ENCODE data around the gene SLC35F6.
A peak's percentile ranks its signal among the peaks of the same experiment; 100 is the strongest.
"Not testable (repeated sequence)": the region's sequence is repeated elsewhere in the genome, so short reads cannot be mapped to it uniquely, and the experiment has no call there.

The SLC35F6 gene

DNA sequence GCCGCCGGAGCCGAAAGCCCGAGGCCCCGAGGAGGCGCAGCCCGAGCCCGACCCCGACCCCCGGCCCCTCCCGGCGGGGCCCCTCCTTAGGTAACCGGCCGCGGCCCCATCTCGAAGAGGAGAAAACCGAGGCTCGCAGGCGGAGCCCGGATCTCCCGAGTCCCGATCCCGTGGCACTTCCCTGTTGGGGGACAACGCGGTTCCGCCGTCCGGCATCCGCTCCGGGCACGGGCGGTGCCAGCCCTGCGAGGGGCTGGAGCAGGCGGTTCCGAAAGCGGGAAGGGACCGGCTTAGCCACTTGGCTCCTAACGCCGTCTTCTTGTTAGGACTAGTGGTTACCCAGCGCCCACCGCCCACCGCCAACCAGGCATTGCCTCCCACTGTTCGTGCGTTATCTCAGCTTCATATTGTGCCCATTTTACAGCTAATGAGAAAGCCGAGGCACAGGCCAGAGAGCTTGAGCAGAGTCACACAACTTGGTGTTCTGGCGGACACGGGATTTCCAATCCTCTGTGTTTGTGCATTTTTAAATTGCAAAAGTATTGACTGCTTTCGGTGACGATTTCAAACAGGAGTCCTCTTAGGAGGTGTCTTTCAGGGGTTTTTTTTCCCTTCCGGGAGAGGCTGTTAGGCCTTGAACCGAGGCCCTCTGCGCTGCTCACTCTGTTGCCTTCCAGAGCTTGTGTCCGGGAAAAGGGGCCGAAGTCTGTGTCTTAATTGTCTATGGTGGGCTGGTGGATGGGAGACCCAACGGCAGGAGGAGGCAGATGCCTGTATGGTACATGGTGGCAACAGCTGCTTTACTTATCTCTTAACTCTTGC lies 22.3 kb downstream of the SLC35F6 start:
- Histone ChIP-seq H3K9me3 (ENCODE audit: control insufficient read depth, insufficient read depth, low read length) (no peaks in the 10 kb centered on the region), H3K36me3 (ENCODE audit: control insufficient read depth, insufficient read depth, low read length) (no peaks in the 10 kb centered on the region; the same call in 1 of the 2 replicates), H3K4me1 (ENCODE audit: control insufficient read depth, insufficient read depth, low read length) (no peaks in the 10 kb centered on the region), H3K27me3 (ENCODE audit: control insufficient read depth, insufficient read depth, low read length) (no peaks in the 10 kb centered on the region), H3K27ac (ENCODE audit: low read length) (no peak overlapping the region), H3K4me3 (ENCODE audit: low read length) (peak overlapping the region; percentile 75)
- DNase-seq (ENCODE audit: low read depth, low spot score): no peak
- no CpG with 5 or more reads among the region's 55 CpGs for WGBS (ENCODE audit: insufficient coverage, insufficient read length)

DNA sequence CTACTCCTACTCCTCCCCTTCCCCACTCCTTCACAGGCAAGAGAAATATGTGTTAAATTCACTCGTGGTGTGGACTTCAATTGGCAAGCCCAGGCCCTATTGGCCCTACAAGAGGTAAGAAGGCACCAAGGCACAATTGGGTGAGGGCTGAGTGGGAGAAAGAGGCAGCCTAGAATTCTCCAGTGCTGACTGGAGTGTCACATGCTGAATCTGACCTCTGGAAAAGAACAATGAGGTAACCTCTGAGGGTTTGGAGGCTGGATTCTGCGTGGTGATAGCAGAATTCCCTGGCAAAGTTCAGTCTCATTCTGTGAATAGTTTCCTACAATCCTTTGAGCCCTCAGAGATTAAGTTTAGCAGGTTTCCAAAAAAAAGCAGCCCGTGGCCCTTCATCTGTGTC lies 28.6 kb downstream of the SLC35F6 start:
- H3K27me3 ChIP-seq (ENCODE audit: control insufficient read depth, insufficient read depth, low read length): no peaks in the 10 kb centered on the region
- H3K4me1 ChIP-seq (ENCODE audit: control insufficient read depth, insufficient read depth, low read length): no peaks in the 10 kb centered on the region
- H3K27ac ChIP-seq (ENCODE audit: low read length): no peak overlapping the region
- no CpG with 5 or more reads among the region's 3 CpGs for WGBS (ENCODE audit: insufficient coverage, insufficient read length)
- H3K36me3 ChIP-seq (ENCODE audit: control insufficient read depth, insufficient read depth, low read length): no peaks in the 10 kb centered on the region; the same call in 1 of the 2 replicates
- DNase-seq (ENCODE audit: low read depth, low spot score): no peak
- no peaks in the 10 kb centered on the region for H3K9me3 ChIP-seq (ENCODE audit: control insufficient read depth, insufficient read depth, low read length)
- no peak overlapping the region for H3K4me3 ChIP-seq (ENCODE audit: low read length)

- no CpG with 5 or more reads among the region's 3 CpGs for WGBS (ENCODE audit: insufficient coverage, insufficient read length)
- Histone ChIP-seq H3K9me3 (ENCODE audit: control insufficient read depth, insufficient read depth, low read length) (no peaks in the 10 kb centered on the region), H3K36me3 (ENCODE audit: control insufficient read depth, insufficient read depth, low read length) (no peaks in the 10 kb centered on the region; the same call in 1 of the 2 replicates), H3K4me1 (ENCODE audit: control insufficient read depth, insufficient read depth, low read length) (no peaks in the 10 kb centered on the region), H3K27ac (ENCODE audit: low read length) (no peak overlapping the region), H3K4me3 (ENCODE audit: low read length) (no peak overlapping the region), H3K27me3 (ENCODE audit: control insufficient read depth, insufficient read depth, low read length) (no peaks in the 10 kb centered on the region)
- DNase-seq (ENCODE audit: low read depth, low spot score): no peak
Observed at GRCh38 chr2:26793518-26793917, 29.4 kb downstream of the SLC35F6 start.

GRCh38 chr2:26795135-26795534 lies 31.1 kb downstream of the SLC35F6 start:
- not testable (repeated sequence) for H3K4me3 ChIP-seq (ENCODE audit: low read length); DNase-seq (ENCODE audit: low read depth, low spot score); H3K9me3 ChIP-seq (ENCODE audit: control insufficient read depth, insufficient read depth, low read length); H3K4me1 ChIP-seq (ENCODE audit: control insufficient read depth, insufficient read depth, low read length); H3K36me3 ChIP-seq (ENCODE audit: control insufficient read depth, insufficient read depth, low read length); H3K27me3 ChIP-seq (ENCODE audit: control insufficient read depth, insufficient read depth, low read length); H3K27ac ChIP-seq (ENCODE audit: low read length)
- WGBS (ENCODE audit: insufficient coverage, insufficient read length): no CpG with 5 or more reads among the region's 17 CpGs

GRCh38 chr2:26801328-26801727 lies 37.2 kb downstream of the SLC35F6 start:
- Histone ChIP-seq H3K4me1 (ENCODE audit: control insufficient read depth, insufficient read depth, low read length) (no peaks in the 10 kb centered on the region), H3K4me3 (ENCODE audit: low read length) (no peak overlapping the region), H3K27me3 (ENCODE audit: control insufficient read depth, insufficient read depth, low read length) (no peaks in the 10 kb centered on the region), H3K27ac (ENCODE audit: low read length) (no peak overlapping the region), H3K9me3 (ENCODE audit: control insufficient read depth, insufficient read depth, low read length) (no peaks in the 10 kb centered on the region), H3K36me3 (ENCODE audit: control insufficient read depth, insufficient read depth, low read length) (no peaks in the 10 kb centered on the region; the same call in 1 of the 2 replicates)
- no CpG with 5 or more reads among the region's 4 CpGs for WGBS (ENCODE audit: insufficient coverage, insufficient read length)
- DNase-seq (ENCODE audit: low read depth, low spot score): no peak

DNA sequence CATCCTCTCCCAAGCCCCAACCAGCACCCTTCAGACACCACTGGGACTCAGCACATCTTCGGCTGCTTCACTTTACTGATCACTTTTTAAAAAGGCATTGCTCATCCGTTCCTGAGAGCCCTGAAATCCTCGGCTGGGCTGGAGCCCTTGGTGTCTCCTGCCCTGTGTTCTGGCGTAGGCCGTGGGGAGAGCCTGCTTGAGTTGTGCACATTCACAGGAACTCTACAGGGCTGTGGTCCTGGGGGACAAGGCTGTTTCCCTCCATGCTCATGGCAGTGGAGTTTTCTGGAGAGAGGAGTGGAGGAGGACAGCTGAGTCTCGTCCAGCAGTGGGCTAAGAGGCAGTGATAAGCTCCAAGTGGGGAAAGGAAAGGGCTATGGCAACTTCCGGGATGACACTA lies 37.7 kb downstream of the SLC35F6 start:
- DNase-seq (ENCODE audit: low read depth, low spot score): no peak
- Histone ChIP-seq H3K4me3 (ENCODE audit: low read length) (no peak overlapping the region), H3K9me3 (ENCODE audit: control insufficient read depth, insufficient read depth, low read length) (no peaks in the 10 kb centered on the region), H3K36me3 (ENCODE audit: control insufficient read depth, insufficient read depth, low read length) (no peaks in the 10 kb centered on the region), H3K4me1 (ENCODE audit: control insufficient read depth, insufficient read depth, low read length) (no peaks in the 10 kb centered on the region), H3K27ac (ENCODE audit: low read length) (no peak overlapping the region), H3K27me3 (ENCODE audit: control insufficient read depth, insufficient read depth, low read length) (no peaks in the 10 kb centered on the region)
- no CpG with 5 or more reads among the region's 7 CpGs for WGBS (ENCODE audit: insufficient coverage, insufficient read length)

DNA sequence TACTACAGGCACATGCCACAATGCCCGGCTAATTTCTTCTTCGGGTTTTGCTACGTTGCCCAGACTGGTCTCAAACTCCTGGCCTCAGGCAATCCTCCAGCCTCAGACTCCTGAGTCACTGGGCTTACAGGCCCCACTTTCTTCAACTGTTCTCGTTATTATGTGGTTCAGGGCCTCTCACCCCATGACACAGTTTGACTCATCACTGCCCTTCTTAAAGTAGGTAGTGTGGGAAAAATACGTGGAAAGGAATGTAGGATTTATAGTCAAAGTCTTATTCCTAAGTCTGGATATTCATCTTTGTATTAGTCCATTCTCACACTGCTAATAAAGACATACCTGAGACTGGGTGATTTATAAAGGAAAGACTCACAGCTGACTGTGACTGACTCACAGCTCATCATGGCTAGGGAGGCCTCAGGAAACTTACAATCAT lies 41.2 kb downstream of the SLC35F6 start:
- Histone ChIP-seq H3K27me3 (ENCODE audit: control insufficient read depth, insufficient read depth, low read length) (no peaks in the 10 kb centered on the region), H3K36me3 (ENCODE audit: control insufficient read depth, insufficient read depth, low read length) (no peaks in the 10 kb centered on the region), H3K9me3 (ENCODE audit: control insufficient read depth, insufficient read depth, low read length) (no peaks in the 10 kb centered on the region), H3K4me3 (ENCODE audit: low read length) (no peak overlapping the region), H3K27ac (ENCODE audit: low read length) (no peak overlapping the region), H3K4me1 (ENCODE audit: control insufficient read depth, insufficient read depth, low read length) (no peaks in the 10 kb centered on the region)
- no CpG with 5 or more reads among the region's 5 CpGs for WGBS (ENCODE audit: insufficient coverage, insufficient read length)
- DNase-seq (ENCODE audit: low read depth, low spot score): no peak

DNA sequence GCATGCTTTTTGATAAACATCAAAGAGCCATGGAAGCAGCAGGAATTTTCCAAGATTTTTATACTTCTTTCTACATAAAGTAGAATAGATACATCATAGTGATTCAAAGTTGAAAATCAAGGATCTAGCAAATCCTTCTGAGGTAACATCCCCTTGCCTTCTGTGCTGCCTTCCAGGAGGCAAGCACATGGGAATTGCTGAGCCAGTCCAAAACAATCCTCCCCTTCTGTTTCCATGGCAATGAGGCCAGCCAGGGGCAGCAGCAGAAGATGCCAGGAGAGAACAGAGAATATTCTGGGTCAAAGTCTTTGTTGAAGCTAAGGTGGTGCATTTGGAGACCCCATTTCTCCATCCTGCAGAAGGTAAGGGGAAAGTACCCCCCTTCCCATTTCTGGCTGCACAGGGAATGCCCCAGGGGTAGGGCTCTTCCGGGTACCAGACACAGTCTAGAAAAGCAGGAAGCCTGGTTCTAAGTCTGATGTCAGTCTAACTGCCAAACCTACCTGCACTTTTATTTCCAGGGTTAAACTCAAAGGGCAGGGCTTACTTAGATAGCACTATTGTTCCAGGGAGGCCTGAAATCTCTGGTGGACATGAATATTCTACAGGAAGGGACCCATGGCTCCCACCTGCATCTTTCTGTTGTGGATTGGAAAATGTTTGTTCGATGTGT lies 43.8 kb downstream of the SLC35F6 start:
- Histone ChIP-seq H3K4me3 (ENCODE audit: low read length) (no peak overlapping the region), H3K9me3 (ENCODE audit: control insufficient read depth, insufficient read depth, low read length) (no peaks in the 10 kb centered on the region), H3K27ac (ENCODE audit: low read length) (no peak overlapping the region), H3K27me3 (ENCODE audit: control insufficient read depth, insufficient read depth, low read length) (no peaks in the 10 kb centered on the region), H3K4me1 (ENCODE audit: control insufficient read depth, insufficient read depth, low read length) (no peaks in the 10 kb centered on the region), H3K36me3 (ENCODE audit: control insufficient read depth, insufficient read depth, low read length) (no peaks in the 10 kb centered on the region)
- DNase-seq (ENCODE audit: low read depth, low spot score): no peak
- no CpG with 5 or more reads among the region's 2 CpGs for WGBS (ENCODE audit: insufficient coverage, insufficient read length)

DNA sequence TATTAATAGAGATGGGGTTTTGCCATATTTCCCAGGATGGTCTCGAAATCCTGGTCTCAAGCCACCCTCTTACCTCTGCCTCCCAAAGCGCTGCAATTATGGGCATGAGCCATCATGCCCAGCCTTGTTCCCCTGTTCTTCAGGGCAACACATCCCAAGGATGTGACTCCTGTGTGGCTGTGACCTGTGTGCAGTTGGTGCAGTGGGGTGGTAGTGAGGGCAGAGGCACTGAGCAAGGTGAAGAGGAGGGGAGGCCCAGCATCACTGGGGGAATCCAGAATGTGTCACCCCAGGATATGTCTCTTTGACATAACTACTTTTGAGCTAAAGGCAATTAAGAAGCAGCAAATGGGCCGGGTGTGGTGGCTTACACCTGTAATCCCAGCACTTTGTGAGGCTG lies 45.1 kb downstream of the SLC35F6 start:
- H3K4me3 ChIP-seq (ENCODE audit: low read length): no peak overlapping the region
- H3K27me3 ChIP-seq (ENCODE audit: control insufficient read depth, insufficient read depth, low read length): no peaks in the 10 kb centered on the region
- no peak for DNase-seq (ENCODE audit: low read depth, low spot score)
- no peaks in the 10 kb centered on the region for H3K4me1 ChIP-seq (ENCODE audit: control insufficient read depth, insufficient read depth, low read length)
- WGBS (ENCODE audit: insufficient coverage, insufficient read length): no CpG with 5 or more reads among the region's 3 CpGs
- no peak overlapping the region for H3K27ac ChIP-seq (ENCODE audit: low read length)
- no peaks in the 10 kb centered on the region for H3K36me3 ChIP-seq (ENCODE audit: control insufficient read depth, insufficient read depth, low read length)
- H3K9me3 ChIP-seq (ENCODE audit: control insufficient read depth, insufficient read depth, low read length): no peaks in the 10 kb centered on the region

GRCh38 chr2:26809876-26810577 lies 45.9 kb downstream of the SLC35F6 start:
- H3K4me3 ChIP-seq (ENCODE audit: low read length): no peak overlapping the region
- no peaks in the 10 kb centered on the region for H3K4me1 ChIP-seq (ENCODE audit: control insufficient read depth, insufficient read depth, low read length)
- H3K36me3 ChIP-seq (ENCODE audit: control insufficient read depth, insufficient read depth, low read length): no peaks in the 10 kb centered on the region
- no peaks in the 10 kb centered on the region for H3K27me3 ChIP-seq (ENCODE audit: control insufficient read depth, insufficient read depth, low read length)
- H3K9me3 ChIP-seq (ENCODE audit: control insufficient read depth, insufficient read depth, low read length): no peaks in the 10 kb centered on the region
- no peak for DNase-seq (ENCODE audit: low read depth, low spot score)
- no peak overlapping the region for H3K27ac ChIP-seq (ENCODE audit: low read length)
- WGBS (ENCODE audit: insufficient coverage, insufficient read length): no CpG with 5 or more reads among the region's 6 CpGs
